ENCODE results near the gene B4GALNT4. TPM values are rescaled to one million over a fixed set of nuclear protein-coding genes. Genes with fewer than 3 reads are reported as not detected.
A peak's percentile ranks its signal among the peaks of the same experiment; 100 is the strongest.

The B4GALNT4 gene
- total and polyA plus RNA-seq, 2 of the 8 experiments (the other 6 are each of a cell fraction or from before 2014, with no cell fraction given), result 40.9 to 76.3 TPM

GRCh38 chr11:326842-327580 lies 42.3 kb upstream of the B4GALNT4 start:
- H3K14ac ChIP-seq (ENCODE audit: insufficient read length), result no peak overlapping the region
- no peak for DNase-seq (ENCODE audit: low read depth in 1 of 2, low spot score in 2 of 2)
- H3K27ac ChIP-seq (ENCODE audit: low read depth, low read length), result no peak overlapping the region
- peak overlapping the region; percentile 62; the same call in 1 of the 2 replicates for H4K8ac ChIP-seq (ENCODE audit: extremely low read depth, insufficient read depth, low read length)
- no peak overlapping the region for H3K9ac ChIP-seq (replicated peaks in 1 of 4; ENCODE audit: extremely low read depth in 1 of 4, low read depth in 3 of 4, low read length in 3 of 4)
- no peak overlapping the region for H3K4me2 ChIP-seq (ENCODE audit: insufficient read depth in 1 of 2, low read depth in 2 of 2, low read length in 2 of 2)
- no peaks in the 10 kb centered on the region for H3K27me3 ChIP-seq (replicated peaks in 1 of 4; ENCODE audit: control insufficient read depth in 3 of 4, extremely low read depth in 1 of 4, insufficient read depth in 3 of 4, low read length in 3 of 4)
- H4K20me1 ChIP-seq (replicated peaks in 1 of 2; ENCODE audit: control insufficient read depth in 1 of 2, insufficient read depth in 2 of 2, low read length in 2 of 2), result no peaks in the 10 kb centered on the region
- no peaks in the 10 kb centered on the region for H3K23me2 ChIP-seq (ENCODE audit: low read depth, low read length)
- no peak for FAIRE-seq
- no peak overlapping the region for H2AK5ac ChIP-seq (ENCODE audit: low read depth, low read length)
- H2AFZ ChIP-seq (ENCODE audit: low read length), result 0 out of 2 replicates have a peak overlapping the region, but pooled peaks have one; percentile 4
- no peaks in the 10 kb centered on the region for H3K79me1 ChIP-seq (ENCODE audit: low read depth, low read length)
- H2BK12ac ChIP-seq (ENCODE audit: low read depth, low read length), result peak overlapping the region; percentile 75; the same call in 1 of the 2 replicates
- H3K18ac ChIP-seq (ENCODE audit: extremely low read depth, low read length), result peak overlapping the region; percentile 78; the same call in 1 of the 2 replicates
- H2BK120ac ChIP-seq (replicated peaks; ENCODE audit: low read depth, low read length), result no peak overlapping the region
- no peak overlapping the region for H3K4me3 ChIP-seq (ENCODE audit: extremely low read depth in 1 of 4, insufficient read depth in 2 of 4, low read depth in 3 of 4, low read length in 4 of 4)
- POLR2A ChIA-PET (ENCODE audit: partially characterized antibody), result interaction anchor here (0.7 to 1.8 kb wide), 8 partner anchors 10 to 27 kb away, joined by 3 to 8 read pairs (median 4); partner anchors contain the start of gene IFITM2
- CTCF ChIA-PET (ENCODE audit: partially characterized antibody), result interaction anchor here (1.0 to 2.4 kb wide), 3 partner anchors 10 to 22 kb away, joined by 3 to 6 read pairs (median 4); no protein-coding TSS in a partner anchor
- H3K56ac ChIP-seq (replicated peaks; ENCODE audit: insufficient read length, low read depth, low read length), result peak overlapping the region; percentile 42
- H2BK5ac ChIP-seq (ENCODE audit: low read depth, low read length), result 0 out of 2 replicates have a peak overlapping the region, but pooled peaks have one; percentile 31
- H3K79me2 ChIP-seq (ENCODE audit: control insufficient read depth in 1 of 2, insufficient read depth in 2 of 2, low read length in 2 of 2), result no peaks in the 10 kb centered on the region
- no peak overlapping the region for H3K23ac ChIP-seq (ENCODE audit: insufficient read length)
- H2BK15ac ChIP-seq (ENCODE audit: low read length), result 0 out of 2 replicates have a peak overlapping the region, but pooled peaks have one; percentile 88
- peaks cover 0 to 14% (median 2%) of the 10 kb centered on the region in 4 experiments; a peak in 4 of 7 replicates for H3K4me1 ChIP-seq (replicated peaks in 1 of 4; ENCODE audit: control insufficient read depth in 3 of 4, insufficient read depth in 4 of 4, low read length in 3 of 4)
- no peak overlapping the region for H4K5ac ChIP-seq (ENCODE audit: insufficient read length, low read depth, low read length)
- H4K91ac ChIP-seq (replicated peaks; ENCODE audit: insufficient read length, low read length), result peak overlapping the region; percentile 93
- H3K4ac ChIP-seq (replicated peaks; ENCODE audit: insufficient read length, low read depth, low read length), result peak overlapping the region; percentile 91
- no peaks in the 10 kb centered on the region for H3K36me3 ChIP-seq (ENCODE audit: control insufficient read depth in 2 of 4, insufficient read depth in 4 of 4, low read length in 3 of 4)
- H3K9me3 ChIP-seq (ENCODE audit: insufficient read depth in 2 of 2, low read depth in 1 of 2, low read length in 1 of 2), result peaks cover 4% of the 10 kb centered on the region in 2 experiments; a peak in 1 of 4 replicates
- peak overlapping the region; percentile 75 for H2BK20ac ChIP-seq (ENCODE audit: low read length)
- WGBS, 2 experiments (ENCODE audit: extremely low coverage in 1 of 2, insufficient coverage in 1 of 2, insufficient read length in 1 of 2, insufficient replicate concordance in 2 of 2, low coverage in 1 of 2, low lambda C conversion rate in 2 of 2, missing lambda C conversion rate in 1 of 2), result 87% methylated on average over 19 of the region's 19 CpGs; no CpG with 5 or more reads in 1 of the 2 experiments
- TF ChIP-seq TAF7 (optimal IDR thresholded peaks at IDR 0.05; ENCODE audit: borderline replicate concordance, low read depth, low read length) (no peak), MAX (IDR thresholded peaks at IDR 0.05) (no peak), ATF3 (IDR thresholded peaks at IDR 0.05; ENCODE audit: insufficient read depth, low read depth, low read length) (no peak), GABPA (IDR thresholded peaks at IDR 0.05; ENCODE audit: borderline replicate concordance, insufficient read depth, low read length) (no peak), SP1 (IDR thresholded peaks at IDR 0.05; ENCODE audit: low read depth, low read length) (no peak), NRF1 (IDR thresholded peaks at IDR 0.05; ENCODE audit: low read depth, low read length) (no peak), JUND (IDR thresholded peaks at IDR 0.05; ENCODE audit: low read length) (no peak), RNF2 (IDR thresholded peaks at IDR 0.05; ENCODE audit: borderline replicate concordance, low read depth, low read length, missing control alignments, poor library complexity, severe bottlenecking) (no peak), SIX5 (IDR thresholded peaks at IDR 0.05; ENCODE audit: low read depth, low read length) (no peak), CHD1 (IDR thresholded peaks at IDR 0.05; ENCODE audit: low read depth, low read length) (no peak)

Data from H1 (cell line).